ENCODE results near the gene HRK. TPM values are rescaled to one million over a fixed set of nuclear protein-coding genes. Genes with fewer than 3 reads are reported as not detected.

HRK gene
- total and polyA plus RNA-seq, 9 donors, result 0.13 to 0.64 (median 0.29) TPM

DNA sequence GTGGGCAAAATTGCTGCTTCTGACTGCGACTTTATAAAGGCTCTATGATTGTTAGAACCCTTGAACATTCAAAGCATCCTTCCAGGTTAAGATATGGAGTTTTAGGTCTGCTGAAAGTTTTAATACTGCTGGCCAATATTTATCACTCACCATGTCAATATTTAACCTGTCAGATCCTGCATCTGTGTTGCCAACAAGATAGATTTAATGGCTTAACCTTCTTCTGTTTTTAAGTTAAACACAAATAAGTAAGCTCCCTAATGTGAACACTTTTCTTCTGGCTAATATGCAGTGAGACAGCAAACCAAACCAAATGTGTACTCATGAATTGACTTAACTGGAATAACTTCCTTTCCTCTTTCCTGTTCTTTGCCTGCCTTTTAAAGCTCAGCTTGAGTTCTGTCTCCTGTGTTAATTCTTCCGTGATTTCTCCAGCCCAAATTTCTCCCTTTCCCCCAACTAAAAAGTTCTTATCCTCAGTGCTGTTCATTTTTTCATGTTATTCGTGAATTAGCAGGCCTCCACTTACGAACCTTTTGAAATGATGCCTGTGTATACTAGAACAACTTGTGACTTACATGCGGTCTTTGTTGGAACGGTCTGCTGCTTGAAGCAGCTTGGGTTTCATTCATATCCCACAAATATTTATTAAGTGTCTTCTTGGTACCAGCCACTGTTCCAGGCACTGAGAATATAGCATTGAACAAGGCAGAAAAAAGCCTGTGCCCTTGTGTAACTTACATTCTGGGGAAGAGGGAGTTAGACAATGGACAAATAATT is 38.7 kb upstream of the HRK start:
- DNase-seq, result no peak
- WGBS (ENCODE audit: insufficient coverage), result 46% methylated on average over 4 of the region's 6 CpGs
- H3K27ac ChIP-seq (ENCODE audit: low read length), result no peak overlapping the region

DNA sequence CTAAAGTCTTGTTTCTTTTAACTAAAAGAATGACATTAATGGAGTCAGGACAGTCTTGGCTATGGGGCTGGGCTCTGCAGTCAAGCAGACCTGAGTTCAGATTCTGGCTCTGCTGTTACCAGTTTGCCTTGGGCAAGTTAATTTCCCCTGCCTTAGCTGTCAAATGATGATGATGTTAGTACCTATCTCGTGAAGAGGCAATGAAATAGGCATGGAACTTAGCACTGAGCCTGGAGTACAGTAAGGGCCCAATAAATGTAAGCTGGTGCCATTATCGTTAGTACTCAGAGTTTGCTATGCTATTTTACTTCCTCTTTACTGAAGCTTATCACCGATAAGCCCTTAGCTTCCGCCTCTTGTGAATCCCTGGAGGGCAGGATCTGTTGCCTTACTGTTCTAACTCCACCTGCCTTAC is 38.0 kb upstream of the HRK start:
- Histone ChIP-seq H3K27me3 (ENCODE audit: control insufficient read depth, insufficient read depth, low read length) (no peaks in the 10 kb centered on the region), H3K27ac (ENCODE audit: low read length) (no peak overlapping the region), H3K9me3 (replicated peaks; ENCODE audit: control insufficient read depth, low read depth, low read length) (no peaks in the 10 kb centered on the region), H3K36me3 (ENCODE audit: control insufficient read depth, insufficient read depth, low read length) (peaks cover 9% of the 10 kb centered on the region), H3K4me1 (ENCODE audit: control insufficient read depth, insufficient read depth, low read length) (no peaks in the 10 kb centered on the region), H3K4me3 (ENCODE audit: low read length) (no peak overlapping the region)
- DNase-seq, result no peak
- WGBS (ENCODE audit: insufficient coverage), result no CpG with 5 or more reads among the region's 4 CpGs

More for the DNA sequence above, 38.7 kb upstream of the HRK start:
- peaks cover 9% of the 10 kb centered on the region for H3K36me3 ChIP-seq (ENCODE audit: control insufficient read depth, insufficient read depth, low read length)
- no peaks in the 10 kb centered on the region for H3K9me3 ChIP-seq (replicated peaks; ENCODE audit: control insufficient read depth, low read depth, low read length)
- H3K4me1 ChIP-seq (ENCODE audit: control insufficient read depth, insufficient read depth, low read length), result no peaks in the 10 kb centered on the region
- H3K4me3 ChIP-seq (ENCODE audit: low read length), result no peak overlapping the region
- H3K27me3 ChIP-seq (ENCODE audit: control insufficient read depth, insufficient read depth, low read length), result no peaks in the 10 kb centered on the region

- Histone ChIP-seq H3K4me1 (ENCODE audit: control insufficient read depth, insufficient read depth, low read length) (no peaks in the 10 kb centered on the region), H3K27me3 (ENCODE audit: control insufficient read depth, insufficient read depth, low read length) (no peaks in the 10 kb centered on the region), H3K4me3 (ENCODE audit: low read length) (no peak overlapping the region), H3K27ac (ENCODE audit: low read length) (no peak overlapping the region), H3K36me3 (ENCODE audit: control insufficient read depth, insufficient read depth, low read length) (peaks cover 14% of the 10 kb centered on the region), H3K9me3 (replicated peaks; ENCODE audit: control insufficient read depth, low read depth, low read length) (no peaks in the 10 kb centered on the region)
- no CpG with 5 or more reads among the region's 2 CpGs for WGBS (ENCODE audit: insufficient coverage)
- DNase-seq, result no peak
These were observed 37.2 kb upstream of the HRK start for GRCh38 chr12:116918464-116918863.

- DNase-seq, result no peak
- Histone ChIP-seq H3K36me3 (ENCODE audit: control insufficient read depth, insufficient read depth, low read length) (peaks cover 14% of the 10 kb centered on the region), H3K4me3 (ENCODE audit: low read length) (no peak overlapping the region), H3K27me3 (ENCODE audit: control insufficient read depth, insufficient read depth, low read length) (no peaks in the 10 kb centered on the region), H3K4me1 (ENCODE audit: control insufficient read depth, insufficient read depth, low read length) (peaks cover 3% of the 10 kb centered on the region), H3K9me3 (replicated peaks; ENCODE audit: control insufficient read depth, low read depth, low read length) (no peaks in the 10 kb centered on the region), H3K27ac (ENCODE audit: low read length) (no peak overlapping the region)
- 85% methylated on average over 3 of the region's 5 CpGs for WGBS (ENCODE audit: insufficient coverage)
These were observed 35.5 kb upstream of the HRK start for GRCh38 chr12:116916714-116917114.

DNA sequence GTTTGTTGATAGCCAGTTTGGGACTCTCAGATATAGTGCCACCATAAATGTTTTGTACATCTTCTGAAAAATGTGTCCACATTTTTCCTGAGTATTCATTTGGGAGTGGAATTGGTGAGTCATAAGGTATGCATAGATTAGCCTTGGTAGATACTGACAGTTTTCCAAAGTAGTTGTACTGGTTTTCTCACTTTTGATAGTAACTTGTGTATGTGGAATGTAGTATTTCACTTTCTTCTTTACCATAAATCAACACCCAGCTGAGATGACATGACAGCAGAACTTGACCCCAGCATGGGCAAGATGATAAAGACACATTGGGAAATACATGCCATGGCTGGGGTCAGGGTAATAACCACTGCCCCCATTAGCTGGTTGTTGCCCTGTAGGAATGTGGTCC is 34.9 kb upstream of the HRK start:
- no peak for DNase-seq
- Histone ChIP-seq H3K4me1 (ENCODE audit: control insufficient read depth, insufficient read depth, low read length) (peaks cover 3% of the 10 kb centered on the region), H3K27me3 (ENCODE audit: control insufficient read depth, insufficient read depth, low read length) (no peaks in the 10 kb centered on the region), H3K27ac (ENCODE audit: low read length) (no peak overlapping the region), H3K4me3 (ENCODE audit: low read length) (no peak overlapping the region), H3K36me3 (ENCODE audit: control insufficient read depth, insufficient read depth, low read length) (peaks cover 14% of the 10 kb centered on the region), H3K9me3 (replicated peaks; ENCODE audit: control insufficient read depth, low read depth, low read length) (no peaks in the 10 kb centered on the region)

DNA sequence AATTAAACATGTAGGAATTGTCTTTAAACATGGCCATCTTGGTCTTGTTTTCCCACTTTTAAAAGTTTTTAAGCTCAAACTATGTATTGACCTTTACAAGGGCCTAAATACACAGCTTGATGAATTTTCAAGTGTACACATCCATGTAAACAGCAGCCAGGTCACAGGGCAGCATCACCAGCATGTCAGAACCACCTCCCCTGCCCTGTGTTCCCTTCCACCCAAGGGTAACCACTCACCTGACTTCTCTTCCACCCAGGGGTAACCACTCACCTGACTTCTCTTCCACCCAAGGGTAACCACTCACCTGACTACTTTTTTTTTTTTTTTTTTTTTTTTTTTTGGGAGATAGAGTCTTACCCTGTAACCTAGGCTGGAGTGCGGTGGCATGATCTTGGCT is 34.1 kb upstream of the HRK start:
- no CpG with 5 or more reads among the region's 1 CpG for WGBS (ENCODE audit: insufficient coverage)
- Histone ChIP-seq H3K9me3 (replicated peaks; ENCODE audit: control insufficient read depth, low read depth, low read length) (no peaks in the 10 kb centered on the region), H3K27ac (ENCODE audit: low read length) (no peak overlapping the region), H3K4me3 (ENCODE audit: low read length) (no peak overlapping the region), H3K4me1 (ENCODE audit: control insufficient read depth, insufficient read depth, low read length) (peaks cover 3% of the 10 kb centered on the region), H3K27me3 (ENCODE audit: control insufficient read depth, insufficient read depth, low read length) (no peaks in the 10 kb centered on the region), H3K36me3 (ENCODE audit: control insufficient read depth, insufficient read depth, low read length) (peaks cover 14% of the 10 kb centered on the region)
- no peak for DNase-seq

GRCh38 chr12:116910645-116911451 is 29.6 kb upstream of the HRK start, which contains the start of gene FBXW8:
TSS of gene FBXW8 (plus strand) at chr12:116910950. CDS start at chr12:116911038, 88 bp downstream.
- Histone ChIP-seq H3K27me3 (ENCODE audit: control insufficient read depth, insufficient read depth, low read length) (peaks cover 2% of the 10 kb centered on the region), H3K9me3 (replicated peaks; ENCODE audit: control insufficient read depth, low read depth, low read length) (no peaks in the 10 kb centered on the region), H3K27ac (ENCODE audit: low read length) (peak within 1 kb of the TSS; percentile 64), H3K4me3 (ENCODE audit: low read length) (peak within 1 kb of the TSS; percentile 44), H3K36me3 (ENCODE audit: control insufficient read depth, insufficient read depth, low read length) (peaks cover 8% of the 10 kb centered on the region), H3K4me1 (ENCODE audit: control insufficient read depth, insufficient read depth, low read length) (peaks cover 3% of the 10 kb centered on the region)
- under 1% methylated on average over 78 of the region's 82 CpGs for WGBS (ENCODE audit: insufficient coverage)
- DNase-seq, result peak; percentile 88

- Histone ChIP-seq H3K4me1 (ENCODE audit: control insufficient read depth, insufficient read depth, low read length) (peaks cover 3% of the 10 kb centered on the region), H3K4me3 (ENCODE audit: low read length) (peak overlapping the region; percentile 44), H3K27me3 (ENCODE audit: control insufficient read depth, insufficient read depth, low read length) (peaks cover 2% of the 10 kb centered on the region), H3K9me3 (replicated peaks; ENCODE audit: control insufficient read depth, low read depth, low read length) (no peaks in the 10 kb centered on the region), H3K36me3 (ENCODE audit: control insufficient read depth, insufficient read depth, low read length) (peaks cover 5% of the 10 kb centered on the region), H3K27ac (ENCODE audit: low read length) (peak overlapping the region; percentile 64)
- no CpG with 5 or more reads among the region's 4 CpGs for WGBS (ENCODE audit: insufficient coverage)
- no peak for DNase-seq
These were observed 29.0 kb upstream of the HRK start for GRCh38 chr12:116910280-116910644.

- Histone ChIP-seq H3K27me3 (ENCODE audit: control insufficient read depth, insufficient read depth, low read length) (peaks cover 4% of the 10 kb centered on the region), H3K9me3 (replicated peaks; ENCODE audit: control insufficient read depth, low read depth, low read length) (no peaks in the 10 kb centered on the region), H3K36me3 (ENCODE audit: control insufficient read depth, insufficient read depth, low read length) (no peaks in the 10 kb centered on the region), H3K4me3 (ENCODE audit: low read length) (no peak overlapping the region), H3K4me1 (ENCODE audit: control insufficient read depth, insufficient read depth, low read length) (no peaks in the 10 kb centered on the region), H3K27ac (ENCODE audit: low read length) (no peak overlapping the region)
- WGBS (ENCODE audit: insufficient coverage), result 38% methylated on average over 1 of the region's 4 CpGs
- no peak for DNase-seq
These were observed 25.0 kb upstream of the HRK start for GRCh38 chr12:116906285-116906684.

- Histone ChIP-seq H3K36me3 (ENCODE audit: control insufficient read depth, insufficient read depth, low read length) (no peaks in the 10 kb centered on the region), H3K27ac (ENCODE audit: low read length) (no peak overlapping the region), H3K4me1 (ENCODE audit: control insufficient read depth, insufficient read depth, low read length) (no peaks in the 10 kb centered on the region), H3K9me3 (replicated peaks; ENCODE audit: control insufficient read depth, low read depth, low read length) (no peaks in the 10 kb centered on the region), H3K4me3 (ENCODE audit: low read length) (no peak overlapping the region), H3K27me3 (ENCODE audit: control insufficient read depth, insufficient read depth, low read length) (peaks cover 9% of the 10 kb centered on the region)
- no peak for DNase-seq
- WGBS (ENCODE audit: insufficient coverage), result 68% methylated on average over 4 of the region's 4 CpGs
These were observed 22.6 kb upstream of the HRK start for GRCh38 chr12:116903818-116904217.
